CD14-positive monocyte (primary cell): ENCODE data around the gene PLXNA4. TPM values are rescaled to one million over a fixed set of nuclear protein-coding genes. Genes with fewer than 3 reads are reported as not detected.

Experiments
- DNase-seq, 3 donors: peaks; one replicate each; pipeline ENCODE4 v3.0.0-alpha.2; 2011 to 2022
- H2AFZ ChIP-seq: 2 replicates; pipeline ENCODE4 v1.6.0; 2012; ENCODE audit warnings: mild to moderate bottlenecking, low read depth, low read length, inconsistent platforms; ENCODE audit not compliant: insufficient read depth, poor library complexity, severe bottlenecking
- H3K27ac ChIP-seq, 2 donors: 1 replicate in 1 of 2; 2 replicates in 1 of 2; pipeline ENCODE4 v1.5.1; 2012 to 2013; ENCODE audit warnings: low read length in 2 of 2, control low read depth in 1 of 2, inconsistent platforms in 1 of 2, low read depth in 1 of 2, mild to moderate bottlenecking in 1 of 2
- H3K27me3 ChIP-seq, 2 donors: one replicate each; pipeline versions ENCODE4 v1.6.0 to v1.6.1; 2011 to 2013; ENCODE audit warnings: low read length in 2 of 2; ENCODE audit not compliant: control insufficient read depth in 2 of 2, insufficient read depth in 2 of 2
- H3K36me3 ChIP-seq, 2 donors: replicated peaks in 1 of 2; 1 replicate in 1 of 2; 2 replicates in 1 of 2; pipeline versions ENCODE4 v1.5.1 to v1.6.1; 2012 to 2013; ENCODE audit warnings: low read length in 2 of 2, control low read depth in 1 of 2, inconsistent platforms in 1 of 2, mild to moderate bottlenecking in 1 of 2; ENCODE audit not compliant: insufficient read depth in 2 of 2, control insufficient read depth in 1 of 2
- H3K4me1 ChIP-seq, 2 donors: 1 replicate in 1 of 2; 2 replicates in 1 of 2; pipeline versions ENCODE4 v1.5.1 to v1.6.1; 2012 to 2013; ENCODE audit warnings: low read length in 2 of 2, control low read depth in 1 of 2, inconsistent platforms in 1 of 2, mild to moderate bottlenecking in 1 of 2, moderate library complexity in 1 of 2; ENCODE audit not compliant: insufficient read depth in 2 of 2, control insufficient read depth in 1 of 2
- H3K4me2 ChIP-seq: replicated peaks from 2 replicates; pipeline ENCODE3; 2012; ENCODE audit warnings: low read length, moderate library complexity, mild to moderate bottlenecking; ENCODE audit not compliant: poor library complexity, severe bottlenecking; ENCODE audit errors: extremely low read depth
- H3K4me3 ChIP-seq, 3 experiments: fragments of 200-600 bp in 1 of 3; sonication (generic) in 1 of 3; replicated peaks in 1 of 3; 1 replicate in 2 of 3; 2 replicates in 1 of 3; pipeline ENCODE4 v1.5.1; 2011 to 2013; ENCODE audit warnings: low read length in 3 of 3, mild to moderate bottlenecking in 3 of 3, control low read depth in 2 of 3, low read depth in 2 of 3, inconsistent platforms in 1 of 3, moderate library complexity in 1 of 3
- H3K79me2 ChIP-seq: 2 replicates; pipeline ENCODE4 v1.6.0; 2012; ENCODE audit warnings: mild to moderate bottlenecking, control low read depth, inconsistent platforms, low read length, moderate library complexity; ENCODE audit not compliant: insufficient read depth
- H3K9ac ChIP-seq: 2 replicates; pipeline ENCODE4 v1.6.0; 2017; ENCODE audit warnings: low read length, mild to moderate bottlenecking; ENCODE audit not compliant: insufficient read depth, poor library complexity, severe bottlenecking
- H3K9me3 ChIP-seq, 2 donors: replicated peaks in 1 of 2; 1 replicate in 1 of 2; 2 replicates in 1 of 2; pipeline versions ENCODE4 v1.5.1 to v1.6.1; 2012 to 2013; ENCODE audit warnings: low read length in 2 of 2, control low read depth in 1 of 2; ENCODE audit not compliant: control insufficient read depth in 1 of 2, insufficient read depth in 1 of 2
- H4K20me1 ChIP-seq: 2 replicates; pipeline ENCODE4 v1.6.0; 2012; ENCODE audit warnings: mild to moderate bottlenecking, low read length, control low read depth, moderate library complexity; ENCODE audit not compliant: insufficient read depth
- H3K27ac Mint-ChIP-seq, 7 donors: one replicate each; pipeline ENCODE4 v1.8.0; 2020; ENCODE audit warnings: mild to moderate bottlenecking in 7 of 7, mixed read lengths in 7 of 7, moderate library complexity in 6 of 7, inconsistent platforms in 2 of 7
- H3K27me3 Mint-ChIP-seq, 3 donors: one replicate each; pipeline ENCODE4 v1.8.0; 2021 to 2022; ENCODE audit warnings: low read depth in 3 of 3, mild to moderate bottlenecking in 3 of 3, mixed read lengths in 3 of 3, moderate library complexity in 3 of 3, inconsistent platforms in 1 of 3
- H3K36me3 Mint-ChIP-seq, 2 donors: one replicate each; pipeline ENCODE4 v1.8.0; 2020; ENCODE audit warnings: mixed read lengths in 2 of 2, inconsistent platforms in 1 of 2, mild to moderate bottlenecking in 1 of 2
- H3K4me1 Mint-ChIP-seq: one replicate; pipeline ENCODE4 v1.8.0; 2020; ENCODE audit warnings: mild to moderate bottlenecking, mixed read lengths
- H3K4me3 Mint-ChIP-seq, 2 donors: one replicate each; pipeline ENCODE4 v1.8.0; 2020; ENCODE audit warnings: mild to moderate bottlenecking in 2 of 2, mixed read lengths in 2 of 2, moderate library complexity in 1 of 2
- H3K9me3 Mint-ChIP-seq, 7 donors: one replicate each; pipeline ENCODE4 v1.8.0; 2020 to 2022; ENCODE audit warnings: mixed read lengths in 7 of 7, mild to moderate bottlenecking in 6 of 7, moderate library complexity in 6 of 7, inconsistent platforms in 2 of 7
- CTCF ChIP-seq: fragments of 200-600 bp; IDR thresholded peaks from one replicate; pipeline ENCODE4 v1.8.0; 2022; ENCODE audit warnings: antibody characterized with exemption, mild to moderate bottlenecking
- WGBS: methylation state at CpG from one replicate; pipeline ENCODE4 v1.1.5; 2013; ENCODE audit warnings: missing lambda C conversion rate; ENCODE audit not compliant: insufficient coverage; 5-methylcytosine and 5-hydroxymethylcytosine counted together
- intact Hi-C, 2 donors: fragments of 100-400 bp; cut with micrococcal nuclease; formaldehyde crosslinking; loops; one replicate each; pipeline versions ENCODE4 v1.15.0 to v1.15.1; 2023
- polyA plus RNA-seq, 3 donors: library from polyadenylated mRNA; depleted of rRNA in 1 of 3; unstranded in 2 of 3; stranded (reverse) in 1 of 3; fragments of 300-500 nt in 2 of 3; fragments of >200 nt in 1 of 3; fragmentation: Illumina TruSeq in 2 of 3; gene quantifications; 1 replicate in 2 of 3; 2 replicates in 1 of 3; pipeline ENCODE4 v1.2.3, GENCODE V29; 2012 to 2021

PLXNA4 gene
- polyA plus RNA-seq, 3 donors: not detected

GRCh38 chr7:132511921-132512320 is 64.3 kb downstream of the PLXNA4 start:
- Histone ChIP-seq H2AFZ (no peak overlapping the region), H3K4me3 (no peak overlapping the region), H3K9me3 (no peaks in the 10 kb centered on the region), H3K27me3 (no peaks in the 10 kb centered on the region), H3K27ac (no peak overlapping the region), H3K36me3 (no peaks in the 10 kb centered on the region), H3K4me1 (no peaks in the 10 kb centered on the region), H3K79me2 (no peaks in the 10 kb centered on the region), H3K9ac (no peak overlapping the region), H4K20me1 (no peaks in the 10 kb centered on the region), H3K4me2 (no peak overlapping the region)
- Mint-ChIP-seq H3K9me3 (peaks cover 0 to 2% (median 0%) of the 10 kb centered on the region in 7 donors), H3K27ac (no peak overlapping the region), H3K27me3 (peaks cover 4 to 13% (median 7%) of the 10 kb centered on the region in 3 donors), H3K4me1 (no peaks in the 10 kb centered on the region), H3K36me3 (no peaks in the 10 kb centered on the region), H3K4me3 (no peak overlapping the region)
- TF ChIP-seq CTCF: no peak
- intact Hi-C loops: no loop called here
- DNase-seq: no peak
- WGBS: 86% methylated on average over 3 of the region's 8 CpGs

GRCh38 chr7:132511387-132511786 is 64.9 kb downstream of the PLXNA4 start:
- Histone ChIP-seq H3K36me3 (no peaks in the 10 kb centered on the region), H3K4me2 (no peak overlapping the region), H3K79me2 (no peaks in the 10 kb centered on the region), H3K27ac (no peak overlapping the region), H2AFZ (no peak overlapping the region), H3K9ac (no peak overlapping the region), H3K9me3 (no peaks in the 10 kb centered on the region), H3K4me1 (no peaks in the 10 kb centered on the region), H3K27me3 (no peaks in the 10 kb centered on the region), H3K4me3 (no peak overlapping the region), H4K20me1 (no peaks in the 10 kb centered on the region)
- Mint-ChIP-seq H3K27me3 (peaks cover 4 to 10% (median 5%) of the 10 kb centered on the region in 3 donors), H3K9me3 (peaks cover 0 to 2% (median 0%) of the 10 kb centered on the region in 7 donors), H3K4me3 (no peak overlapping the region), H3K27ac (no peak overlapping the region), H3K36me3 (no peaks in the 10 kb centered on the region), H3K4me1 (no peaks in the 10 kb centered on the region)
- WGBS: 100% methylated on average over 3 of the region's 3 CpGs
- no peak for TF ChIP-seq CTCF
- DNase-seq: no peak
- intact Hi-C loops: no loop called here
